ENCODE measurements around the gene CLCN1. TPM values are rescaled to one million over a fixed set of nuclear protein-coding genes. Genes with fewer than 3 reads are reported as not detected.

Gene CLCN1
- total and polyA plus RNA-seq, 2 of the 4 experiments (the other 2 are of a cell fraction): not detected

DNA sequence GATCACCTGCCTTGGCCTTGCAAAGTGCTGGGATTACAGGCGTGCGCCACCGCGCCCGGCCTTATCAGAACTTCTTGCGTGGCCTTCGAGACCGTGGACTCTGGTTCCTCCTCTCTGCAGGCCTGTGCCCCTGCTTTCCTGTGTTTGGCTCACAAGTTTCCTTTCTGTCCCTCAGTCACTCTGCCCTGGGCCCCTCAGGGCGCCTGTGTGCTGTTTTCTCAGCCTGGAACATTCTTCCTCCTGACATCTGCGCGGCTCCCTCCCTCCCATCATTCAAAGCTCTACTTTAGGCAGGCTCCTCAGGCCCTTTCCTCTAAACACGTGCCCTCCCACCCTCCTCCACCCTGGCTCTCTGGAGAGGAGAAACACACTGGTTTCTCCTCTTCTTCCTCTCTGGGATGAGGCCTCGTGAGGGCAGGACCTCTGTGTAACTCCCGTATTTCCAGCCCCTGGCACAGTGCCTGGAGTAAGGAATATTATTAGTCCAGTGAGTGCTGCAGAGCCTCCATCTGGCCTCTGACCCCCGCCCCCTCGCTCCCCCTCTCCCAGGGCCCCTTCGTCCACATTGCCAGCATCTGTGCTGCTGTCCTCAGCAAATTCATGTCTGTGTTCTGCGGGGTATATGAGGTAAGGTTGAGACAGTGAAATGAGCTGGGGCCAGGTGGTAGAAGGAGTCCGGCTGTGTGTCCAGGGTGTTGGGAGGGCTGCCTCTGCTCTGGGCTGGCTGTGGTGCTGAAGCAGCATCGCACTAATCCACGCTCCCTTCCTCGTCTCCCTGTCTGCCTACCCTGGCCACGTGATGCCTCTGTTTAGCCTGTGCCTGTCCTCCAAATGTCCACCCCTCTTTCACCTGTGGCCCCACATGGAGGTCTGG is 7.1 kb downstream of the CLCN1 start:
- Histone ChIP-seq H3K23ac (ENCODE audit: low read depth, low read length) (no peak overlapping the region), H3K36me3 (ENCODE audit: control insufficient read depth, insufficient read depth, low read length) (no peaks in the 10 kb centered on the region), H3K9ac (ENCODE audit: low read depth, low read length) (no peak overlapping the region), H2BK20ac (ENCODE audit: low read depth, low read length) (no peak overlapping the region), H3K4ac (ENCODE audit: low read depth, low read length) (no peak overlapping the region), H3K4me1 (ENCODE audit: control insufficient read depth, insufficient read depth, low read length) (peaks cover 10% of the 10 kb centered on the region; the same call in 1 of the 2 replicates), H3K14ac (replicated peaks; ENCODE audit: low read depth, low read length) (no peak overlapping the region), H3K27ac (ENCODE audit: insufficient read depth, low read length) (no peak overlapping the region), H3K4me3 (ENCODE audit: insufficient read depth, low read depth, low read length) (no peak overlapping the region), H2AFZ (replicated peaks; ENCODE audit: low read length, poor library complexity) (peak overlapping the region; percentile 36), H2BK5ac (ENCODE audit: low read depth, low read length, poor library complexity, severe bottlenecking) (no peak overlapping the region), H3K18ac (ENCODE audit: low read depth, low read length) (no peak overlapping the region; the same call in 1 of the 2 replicates), H3K9me1 (ENCODE audit: insufficient read depth, low read length) (no peaks in the 10 kb centered on the region), H3K79me1 (ENCODE audit: low read depth in 1 of 2, low read length in 2 of 2) (no peaks in the 10 kb centered on the region), H4K5ac (ENCODE audit: low read depth, low read length) (no peak overlapping the region; the same call in 1 of the 2 replicates), H3K27me3 (ENCODE audit: control insufficient read depth, insufficient read depth, low read length) (peaks cover 5% of the 10 kb centered on the region; the same call in 1 of the 2 replicates), H3K56ac (ENCODE audit: extremely low read depth, insufficient read depth, low read length) (no peak overlapping the region), H4K8ac (ENCODE audit: low read depth in 2 of 2, low read length in 2 of 2) (no peak overlapping the region), H3K9me3 (ENCODE audit: control insufficient read depth, insufficient read depth, low read length) (no peaks in the 10 kb centered on the region), H2BK15ac (ENCODE audit: low read depth, low read length) (no peak overlapping the region), H3K4me2 (ENCODE audit: low read depth, low read length) (no peak overlapping the region), H2BK120ac (ENCODE audit: low read depth, low read length) (no peak overlapping the region), H2AK5ac (ENCODE audit: low read depth, low read length) (peak overlapping the region; percentile 2; the same call in 1 of the 2 replicates), H4K20me1 (ENCODE audit: insufficient read depth, low read length) (no peaks in the 10 kb centered on the region), H4K91ac (ENCODE audit: insufficient read depth, low read depth, low read length) (no peak overlapping the region), H2AK9ac (replicated peaks; ENCODE audit: low read depth, low read length, poor library complexity) (no peak overlapping the region)
- ChIA-PET CTCF (no interaction called here), POLR2A (ENCODE audit: unreplicated experiment) (no interaction called here)
- DNase-seq (no peak), ATAC-seq (ENCODE audit: low read depth) (no peak)
- dilution Hi-C loops (cut with HindIII; ENCODE audit: low sequenced_read_pairs, unreplicated experiment): no loop called here
- WGBS, 2 experiments (ENCODE audit: extremely low coverage in 2 of 2, insufficient read length in 1 of 2): 87% methylated on average over 15 of the region's 23 CpGs; no CpG with 5 or more reads in 1 of the 2 experiments
- TF ChIP-seq MAFK (IDR thresholded peaks at IDR 0.05; ENCODE audit: low read depth, low read length) (no peak), CEBPB (IDR thresholded peaks at IDR 0.05; ENCODE audit: low read depth, low read length) (no peak)
- no TSS peak for BruUV-seq (replicated peaks)
- intact Hi-C loops (cut with micrococcal nuclease): no loop called here
- in situ Hi-C loops (cut with MboI; ENCODE audit: low sequenced_read_pairs): no loop called here

Data from IMR-90 (cell line).